ENCODE data around the gene DOCK6.

DOCK6 gene

GRCh38 chr19:11278670-11279069, 16.3 kb upstream of the DOCK6 start:
- no peak for DNase-seq (ENCODE audit: low read depth)

GRCh38 chr19:11274533-11275086, 12.3 kb upstream of the DOCK6 start:
- DNase-seq (ENCODE audit: low read depth) = no peak

- DNase-seq (ENCODE audit: low read depth) = no peak
Measured at GRCh38 chr19:11273989-11274388, 11.7 kb upstream of the DOCK6 start.

GRCh38 chr19:11273296-11273695, 11.0 kb upstream of the DOCK6 start:
- DNase-seq (ENCODE audit: low read depth) = no peak

GRCh38 chr19:11269408-11269807, 7.1 kb upstream of the DOCK6 start:
- DNase-seq (ENCODE audit: low read depth) = no peak

GRCh38 chr19:11268783-11269267, 6.5 kb upstream of the DOCK6 start:
- DNase-seq (ENCODE audit: low read depth) = no peak

GRCh38 chr19:11267316-11268085, 5.2 kb upstream of the DOCK6 start:
- no peak for DNase-seq (ENCODE audit: low read depth)

- DNase-seq (ENCODE audit: low read depth) = no peak
Measured at GRCh38 chr19:11265785-11266236, 3.5 kb upstream of the DOCK6 start.

GRCh38 chr19:11265177-11265784, 3.0 kb upstream of the DOCK6 start:
- DNase-seq (ENCODE audit: low read depth) = no peak

GRCh38 chr19:11264452-11265176, 2.3 kb upstream of the DOCK6 start:
- DNase-seq (ENCODE audit: low read depth) = no peak

GRCh38 chr19:11263726-11264125, 1.4 kb upstream of the DOCK6 start:
- no peak for DNase-seq (ENCODE audit: low read depth)

GRCh38 chr19:11261431-11261970, 823 bp downstream of the DOCK6 start:
- DNase-seq (ENCODE audit: low read depth) = no peak

- no peak for DNase-seq (ENCODE audit: low read depth)
Measured at GRCh38 chr19:11260996-11261395, 1.3 kb downstream of the DOCK6 start.

GRCh38 chr19:11257846-11258380, 4.4 kb downstream of the DOCK6 start:
- DNase-seq (ENCODE audit: low read depth) = no peak

GRCh38 chr19:11256189-11256588, 6.1 kb downstream of the DOCK6 start:
- no peak for DNase-seq (ENCODE audit: low read depth)

GRCh38 chr19:11254666-11255065, 7.7 kb downstream of the DOCK6 start:
- no peak for DNase-seq (ENCODE audit: low read depth)

- no peak for DNase-seq (ENCODE audit: low read depth)
Measured at GRCh38 chr19:11252665-11253355, 9.5 kb downstream of the DOCK6 start.

GRCh38 chr19:11251650-11252314, 10.5 kb downstream of the DOCK6 start:
- DNase-seq (ENCODE audit: low read depth) = no peak

- no peak for DNase-seq (ENCODE audit: low read depth)
Measured at GRCh38 chr19:11251217-11251616, 11.1 kb downstream of the DOCK6 start.

- DNase-seq (ENCODE audit: low read depth) = no peak
Measured at GRCh38 chr19:11248852-11249251, 13.5 kb downstream of the DOCK6 start.

- DNase-seq (ENCODE audit: low read depth) = no peak
Measured at GRCh38 chr19:11247934-11248333, 14.4 kb downstream of the DOCK6 start.
